Neuronal stem cell (in vitro differentiated cells): ENCODE data around the gene TTPAL.

Experiments
- DNase-seq: peaks from one replicate; pipeline ENCODE4 v3.0.0-alpha.2; 2013; ENCODE audit warnings: low spot score
- H2AFZ ChIP-seq: one replicate; pipeline ENCODE4 v1.6.1; 2013; ENCODE audit warnings: mild to moderate bottlenecking, low read length, inconsistent platforms
- H2AK5ac ChIP-seq: 2 replicates; pipeline ENCODE4 v1.6.1; 2013; ENCODE audit warnings: low read depth, mild to moderate bottlenecking, inconsistent platforms, low read length, moderate library complexity, mixed read lengths
- H2BK120ac ChIP-seq: 2 replicates; pipeline ENCODE4 v1.6.1; 2013; ENCODE audit warnings: low read depth, mild to moderate bottlenecking, inconsistent platforms, low read length, moderate library complexity, mixed read lengths
- H2BK12ac ChIP-seq: one replicate; pipeline ENCODE4 v1.6.1; 2013; ENCODE audit warnings: low read length, inconsistent platforms
- H2BK15ac ChIP-seq: 2 replicates; pipeline ENCODE4 v1.6.1; 2013; ENCODE audit warnings: mild to moderate bottlenecking, low read length, inconsistent platforms, mixed read lengths
- H2BK5ac ChIP-seq: one replicate; pipeline ENCODE4 v1.6.1; 2013; ENCODE audit warnings: inconsistent platforms, mild to moderate bottlenecking, low read length, moderate library complexity
- H3K14ac ChIP-seq: one replicate; pipeline ENCODE4 v1.6.1; 2013; ENCODE audit warnings: low read length, inconsistent platforms
- H3K18ac ChIP-seq: 2 replicates; pipeline ENCODE4 v1.6.1; 2013; ENCODE audit warnings: low read length, inconsistent platforms
- H3K23ac ChIP-seq: 2 replicates; pipeline ENCODE4 v1.6.1; 2013; ENCODE audit warnings: low read depth, mild to moderate bottlenecking, mixed read lengths, low read length, inconsistent platforms; ENCODE audit not compliant: poor library complexity
- H3K27ac ChIP-seq: replicated peaks from 3 replicates; pipeline ENCODE4 v1.5.1; 2013; ENCODE audit warnings: low read length, inconsistent platforms
- H3K27me3 ChIP-seq, 3 experiments: 2 replicates each; pipeline ENCODE4 v1.6.1; 2013; ENCODE audit warnings: low read length in 3 of 3, mild to moderate bottlenecking in 2 of 3, inconsistent platforms in 1 of 3, low read depth in 1 of 3, mixed read lengths in 1 of 3, moderate library complexity in 1 of 3; ENCODE audit not compliant: control insufficient read depth in 3 of 3, insufficient read depth in 3 of 3
- H3K36me3 ChIP-seq, 2 donors: replicated peaks in 1 of 2; 2 replicates each; pipeline ENCODE4 v1.6.1; 2013; ENCODE audit warnings: low read length in 2 of 2; ENCODE audit not compliant: control insufficient read depth in 2 of 2, insufficient read depth in 2 of 2
- H3K4ac ChIP-seq: 2 replicates; pipeline ENCODE4 v1.6.1; 2013; ENCODE audit warnings: inconsistent platforms, mild to moderate bottlenecking, low read length, moderate library complexity
- H3K4me1 ChIP-seq, 2 donors: 1 replicate in 1 of 2; 2 replicates in 1 of 2; pipeline ENCODE4 v1.6.1; 2013; ENCODE audit warnings: low read length in 2 of 2, low read depth in 1 of 2; ENCODE audit not compliant: control insufficient read depth in 2 of 2, insufficient read depth in 1 of 2
- H3K4me2 ChIP-seq: one replicate; pipeline ENCODE4 v1.6.1; 2013; ENCODE audit warnings: mild to moderate bottlenecking, low read length, inconsistent platforms; ENCODE audit not compliant: insufficient read depth, poor library complexity, severe bottlenecking
- H3K4me3 ChIP-seq, 2 donors: 2 replicates each; pipeline ENCODE4 v1.5.1; 2013; ENCODE audit warnings: low read length in 2 of 2, mild to moderate bottlenecking in 2 of 2, inconsistent platforms in 1 of 2, moderate library complexity in 1 of 2
- H3K79me1 ChIP-seq: one replicate; pipeline ENCODE4 v1.6.1; 2013; ENCODE audit warnings: low read depth, mild to moderate bottlenecking, inconsistent platforms, low read length, moderate library complexity
- H3K9ac ChIP-seq: one replicate; pipeline ENCODE4 v1.6.1; 2013; ENCODE audit warnings: mild to moderate bottlenecking, low read depth, low read length, inconsistent platforms; ENCODE audit not compliant: poor library complexity
- H3K9me3 ChIP-seq, 2 donors: replicated peaks in 1 of 2; 2 replicates each; pipeline versions ENCODE3 to v1.6.1; 2013; ENCODE audit warnings: low read length in 2 of 2, mild to moderate bottlenecking in 2 of 2, inconsistent platforms in 1 of 2, low read depth in 1 of 2, mixed read lengths in 1 of 2, moderate library complexity in 1 of 2; ENCODE audit not compliant: control insufficient read depth in 2 of 2, insufficient read depth in 1 of 2
- H4K8ac ChIP-seq: one replicate; pipeline ENCODE4 v1.6.1; 2013; ENCODE audit warnings: low read depth, mild to moderate bottlenecking, inconsistent platforms, low read length, moderate library complexity
- H4K91ac ChIP-seq: one replicate; pipeline ENCODE4 v1.6.1; 2013; ENCODE audit warnings: low read length, low read depth, mild to moderate bottlenecking, inconsistent platforms; ENCODE audit not compliant: poor library complexity
- WGBS, 2 donors: extraction: QIAGEN DNeasy Blood & Tissue Kit; methylation state at CpG; one replicate each; pipeline ENCODE4 v1.1.7; 2013; ENCODE audit warnings: missing lambda C conversion rate in 2 of 2, mixed read lengths in 1 of 2; ENCODE audit not compliant: insufficient read length in 2 of 2, insufficient replicate concordance in 1 of 2; ENCODE audit errors: extremely low coverage in 2 of 2; 5-methylcytosine and 5-hydroxymethylcytosine counted together

TTPAL gene

DNA sequence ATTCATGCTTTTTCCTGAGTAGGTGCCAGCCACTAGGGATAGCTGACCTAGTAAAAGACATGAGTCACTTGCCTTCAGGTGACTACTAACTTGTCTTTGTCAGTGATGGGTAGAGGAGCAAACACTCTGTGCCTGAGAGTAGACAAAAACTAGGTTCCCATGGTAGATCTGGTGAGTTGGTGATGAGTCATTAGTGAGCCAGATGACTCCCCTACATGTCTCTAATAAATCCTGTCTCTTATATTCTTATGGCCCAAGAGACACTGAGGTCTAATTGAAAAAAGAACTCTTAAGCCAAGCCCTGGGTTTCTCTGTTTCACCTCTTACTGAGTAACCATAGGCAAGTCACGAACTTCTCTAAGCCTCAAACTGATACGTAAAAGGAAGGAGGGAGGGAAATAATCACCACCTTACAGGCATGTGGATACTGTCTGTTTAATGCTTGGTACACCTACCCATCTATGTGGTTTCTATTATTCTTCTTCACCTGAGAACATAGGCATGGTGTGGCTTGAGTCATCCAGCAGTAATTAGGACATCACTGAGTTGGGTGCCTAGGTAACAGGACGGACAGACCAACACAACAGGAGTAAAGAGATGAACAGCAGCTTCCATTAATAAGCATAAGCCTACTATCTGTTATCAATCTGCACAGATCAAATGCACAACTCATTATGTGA, 20.3 kb downstream of the TTPAL start:
- Histone ChIP-seq H3K23ac (no peak overlapping the region), H3K27me3 (no peaks in the 10 kb centered on the region), H2BK15ac (no peak overlapping the region), H2BK12ac (no peak overlapping the region), H3K9ac (no peak overlapping the region), H3K79me1 (no peaks in the 10 kb centered on the region), H4K91ac (no peak overlapping the region), H3K4ac (no peak overlapping the region), H4K8ac (no peak overlapping the region), H2BK120ac (no peak overlapping the region), H3K36me3 (peaks cover 18 to 87% of the 10 kb centered on the region in 2 donors), H2AK5ac (no peak overlapping the region), H2BK5ac (no peak overlapping the region), H3K14ac (no peak overlapping the region), H2AFZ (no peak overlapping the region), H3K4me2 (no peak overlapping the region), H3K27ac (no peak overlapping the region), H3K4me3 (no peak overlapping the region), H3K18ac (no peak overlapping the region), H3K9me3 (no peaks in the 10 kb centered on the region), H3K4me1 (no peaks in the 10 kb centered on the region)
- WGBS, 2 donors, result no CpG with 5 or more reads among the region's 3 CpGs
- DNase-seq, result no peak

DNA sequence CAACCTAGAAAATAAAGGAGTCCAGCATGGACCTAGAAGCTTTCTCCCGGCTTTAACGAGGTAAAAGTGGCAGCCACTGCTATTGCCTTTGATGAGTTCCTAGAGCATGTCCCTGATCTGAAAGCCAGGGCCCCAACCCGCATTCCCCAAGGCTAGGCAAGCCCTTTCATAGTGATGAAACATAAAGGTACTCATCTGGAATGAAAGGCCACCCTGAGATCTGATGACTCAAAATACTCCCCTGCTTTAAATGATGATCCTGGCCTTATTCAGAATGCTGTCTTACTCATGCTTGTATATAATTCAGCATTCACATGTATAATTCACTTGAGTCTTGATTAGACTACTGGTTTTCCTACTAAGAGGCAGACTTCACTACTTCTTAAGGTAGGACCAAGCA, 21.3 kb downstream of the TTPAL start:
- Histone ChIP-seq H3K18ac (no peak overlapping the region), H3K4ac (no peak overlapping the region), H3K23ac (no peak overlapping the region), H3K4me3 (no peak overlapping the region), H3K27ac (no peak overlapping the region), H2AK5ac (no peak overlapping the region), H3K79me1 (no peaks in the 10 kb centered on the region), H2BK5ac (no peak overlapping the region), H3K4me2 (no peak overlapping the region), H3K4me1 (no peaks in the 10 kb centered on the region), H2AFZ (no peak overlapping the region), H3K9me3 (no peaks in the 10 kb centered on the region), H3K36me3 (peaks cover 24 to 88% of the 10 kb centered on the region in 2 donors), H2BK120ac (no peak overlapping the region), H4K8ac (no peak overlapping the region), H2BK15ac (no peak overlapping the region), H4K91ac (no peak overlapping the region), H2BK12ac (no peak overlapping the region), H3K27me3 (no peaks in the 10 kb centered on the region), H3K9ac (no peak overlapping the region), H3K14ac (no peak overlapping the region)
- DNase-seq, result no peak
- WGBS, 2 donors, result no CpG with 5 or more reads among the region's 3 CpGs

DNA sequence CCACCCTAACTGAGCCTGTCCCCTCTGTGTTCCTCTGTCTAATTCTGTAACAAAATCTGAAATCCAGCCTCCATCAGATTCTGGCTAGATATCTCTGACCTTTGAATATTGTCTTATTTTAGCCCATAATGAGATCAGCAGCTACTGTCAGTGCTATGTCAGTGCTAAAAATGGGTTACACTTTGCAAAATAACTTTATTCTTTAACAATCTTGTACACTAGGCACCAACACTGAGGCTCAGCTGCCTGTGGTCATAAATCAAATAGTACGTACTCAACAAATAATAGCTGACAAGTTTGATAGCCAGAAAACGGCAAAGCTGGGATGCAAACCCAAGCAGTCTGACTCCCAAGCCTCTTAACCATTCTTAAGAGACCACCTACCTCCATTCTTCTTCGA, 22.1 kb downstream of the TTPAL start:
- Histone ChIP-seq H4K91ac (no peak overlapping the region), H2BK15ac (no peak overlapping the region), H3K27ac (no peak overlapping the region), H2BK12ac (no peak overlapping the region), H3K14ac (no peak overlapping the region), H3K23ac (no peak overlapping the region), H3K4ac (no peak overlapping the region), H3K18ac (no peak overlapping the region), H2AFZ (no peak overlapping the region), H3K4me1 (no peaks in the 10 kb centered on the region), H2BK5ac (no peak overlapping the region), H3K9me3 (no peaks in the 10 kb centered on the region), H3K4me2 (no peak overlapping the region), H3K9ac (no peak overlapping the region), H4K8ac (no peak overlapping the region), H3K27me3 (no peaks in the 10 kb centered on the region), H2AK5ac (no peak overlapping the region), H3K4me3 (no peak overlapping the region), H3K79me1 (no peaks in the 10 kb centered on the region), H3K36me3 (peaks cover 20 to 89% of the 10 kb centered on the region in 2 donors), H2BK120ac (no peak overlapping the region)
- no peak for DNase-seq
- no CpG with 5 or more reads among the region's 3 CpGs for WGBS, 2 donors

DNA sequence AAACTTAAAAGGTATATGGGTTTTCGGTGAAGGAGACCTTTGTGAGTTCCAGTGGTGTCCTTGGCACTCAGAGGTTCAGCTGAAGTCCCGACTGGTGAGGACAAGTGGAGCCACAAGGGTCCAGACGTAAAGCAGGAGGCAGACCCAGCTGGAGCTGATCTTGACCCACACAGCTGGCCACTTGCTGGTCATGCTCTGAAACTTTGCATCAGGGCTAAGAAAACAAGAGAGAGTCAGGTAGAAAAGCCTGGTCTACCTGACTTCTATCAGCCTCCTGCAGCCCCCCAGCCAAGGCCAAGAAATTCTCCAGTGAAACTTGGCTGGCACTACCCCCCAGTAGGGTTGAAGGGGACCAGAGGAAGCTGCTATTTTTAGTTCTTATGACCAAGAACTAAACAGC, 24.5 kb downstream of the TTPAL start:
- DNase-seq, result no peak
- Histone ChIP-seq H3K79me1 (no peaks in the 10 kb centered on the region), H2BK5ac (no peak overlapping the region), H3K27me3 (no peaks in the 10 kb centered on the region), H3K4me3 (no peak overlapping the region), H3K27ac (no peak overlapping the region), H4K8ac (no peak overlapping the region), H2BK12ac (no peak overlapping the region), H3K4ac (no peak overlapping the region), H3K36me3 (peaks cover 19 to 91% of the 10 kb centered on the region in 2 donors), H2AK5ac (no peak overlapping the region), H2BK120ac (no peak overlapping the region), H3K18ac (no peak overlapping the region), H2AFZ (no peak overlapping the region), H3K23ac (no peak overlapping the region), H3K14ac (no peak overlapping the region), H3K9ac (no peak overlapping the region), H3K4me2 (no peak overlapping the region), H3K4me1 (no peaks in the 10 kb centered on the region), H4K91ac (no peak overlapping the region), H3K9me3 (no peaks in the 10 kb centered on the region), H2BK15ac (no peak overlapping the region)
- WGBS, 2 donors, result no CpG with 5 or more reads among the region's 3 CpGs
